Hematopoietic multipotent progenitor cell treated with erythropoietin and hydrocortisone succinate and interleukin-3 and kit ligand, for 6 days (in vitro differentiated cells): ENCODE results near the gene AGAP1.
"Not testable (repeated sequence)": the region's sequence is repeated elsewhere in the genome, so short reads cannot be mapped to it uniquely, and the experiment has no call there.

Experiments used
- DNase-seq: peaks from one replicate; pipeline ENCODE4 v3.0.0-alpha.2; 2015

AGAP1 gene

GRCh38 chr2:236123716-236124115 is 629.9 kb downstream of the AGAP1 start:
- DNase-seq: no peak

GRCh38 chr2:236124182-236124893 is 630.5 kb downstream of the AGAP1 start:
- DNase-seq: no peak

- no peak for DNase-seq
Observed at GRCh38 chr2:236125541-236125940, 631.7 kb downstream of the AGAP1 start.

- no peak for DNase-seq
Observed at GRCh38 chr2:236127010-236127409, 633.2 kb downstream of the AGAP1 start.

GRCh38 chr2:236128321-236128720 is 634.5 kb downstream of the AGAP1 start:
- no peak for DNase-seq

GRCh38 chr2:236129935-236130334 is 636.1 kb downstream of the AGAP1 start:
- DNase-seq: no peak

- no peak for DNase-seq
Observed at GRCh38 chr2:236130349-236130998, 636.6 kb downstream of the AGAP1 start.

- no peak for DNase-seq
Observed at GRCh38 chr2:236131073-236131692, 637.3 kb downstream of the AGAP1 start.

- DNase-seq: no peak
Observed at GRCh38 chr2:236133410-236134012, 639.7 kb downstream of the AGAP1 start.

GRCh38 chr2:236136538-236136937 is 642.7 kb downstream of the AGAP1 start:
- DNase-seq: no peak

- no peak for DNase-seq
Observed at GRCh38 chr2:236137066-236137465, 643.2 kb downstream of the AGAP1 start.

- not testable (repeated sequence) for DNase-seq
Observed at GRCh38 chr2:236141616-236142015, 647.8 kb downstream of the AGAP1 start.

GRCh38 chr2:236143811-236144210 is 650.0 kb downstream of the AGAP1 start:
- DNase-seq: no peak

GRCh38 chr2:236146436-236146835 is 652.6 kb downstream of the AGAP1 start:
- no peak for DNase-seq

GRCh38 chr2:236155406-236155805 is 661.6 kb downstream of the AGAP1 start:
- no peak for DNase-seq

- DNase-seq: no peak
Observed at GRCh38 chr2:236156095-236156859, 662.4 kb downstream of the AGAP1 start.

GRCh38 chr2:236156860-236157194 is 663.0 kb downstream of the AGAP1 start:
- DNase-seq: no peak

GRCh38 chr2:236157366-236157765 is 663.5 kb downstream of the AGAP1 start:
- no peak for DNase-seq

GRCh38 chr2:236157815-236158498 is 664.1 kb downstream of the AGAP1 start:
- no peak for DNase-seq

- DNase-seq: no peak
Observed at GRCh38 chr2:236158969-236159777, 665.3 kb downstream of the AGAP1 start.

- DNase-seq: no peak
Observed at GRCh38 chr2:236159778-236160170, 665.9 kb downstream of the AGAP1 start.
